ENCODE results near the gene AMD1. TPM values are rescaled to one million over a fixed set of nuclear protein-coding genes. Genes with fewer than 3 reads are reported as not detected.
A peak's percentile ranks its signal among the peaks of the same experiment; 100 is the strongest.

The AMD1 gene
- total RNA-seq, 5 donors from 2014 or later (not counting 1 experiment from before 2014, with no cell fraction given) = 54.8 to 117 (median 57.6) TPM

DNA sequence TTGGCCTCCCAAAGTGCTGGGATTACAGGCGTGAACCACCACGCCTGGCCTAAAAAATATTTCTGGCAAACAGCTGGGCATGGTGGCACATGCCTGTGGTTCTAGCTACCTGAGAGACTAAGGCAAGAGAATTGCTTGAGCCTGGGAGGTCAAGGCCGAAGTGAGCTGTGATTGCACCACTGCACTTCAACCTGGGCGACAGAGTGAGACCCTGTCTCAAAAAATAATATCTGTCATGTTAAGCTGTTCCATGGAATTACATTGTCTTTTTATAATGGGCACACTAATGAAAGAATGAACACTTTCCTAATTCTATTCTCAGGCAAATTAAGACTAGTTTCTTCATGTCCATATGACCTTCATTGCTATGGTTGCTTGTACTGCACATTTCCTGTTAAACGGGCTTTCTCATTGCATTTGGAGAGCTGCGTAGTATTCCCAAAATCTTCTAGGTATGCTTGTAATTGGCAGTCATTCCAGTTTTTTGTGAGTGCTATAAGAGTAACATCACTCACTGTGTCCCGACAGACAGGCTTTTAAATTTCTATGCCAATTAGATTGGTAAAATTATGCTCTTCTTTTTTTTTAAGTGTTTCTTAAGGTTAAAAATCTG lies 12.1 kb downstream of the AMD1 start:
- Mint-ChIP-seq H3K9me3 (no peaks in the 10 kb centered on the region), H3K4me1 (peaks cover 70% of the 10 kb centered on the region in 3 donors), H3K27ac (peak overlapping the region in 1 of 2 donors; percentile 6), H3K4me3 (peak overlapping the region in 1 of 3 donors; percentile 17), H3K36me3 (peaks cover 16% of the 10 kb centered on the region), H3K27me3 (no peaks in the 10 kb centered on the region)
- ATAC-seq (replicated peaks in 1 of 4) (no peak), DNase-seq (no peak)
- Histone ChIP-seq H3K27me3 (replicated peaks in 1 of 2; ENCODE audit: control insufficient read depth in 2 of 2, extremely low read depth in 1 of 2, insufficient read depth in 2 of 2, low read length in 1 of 2) (no peaks in the 10 kb centered on the region), H3K9me3 (no peaks in the 10 kb centered on the region), H3K27ac (ENCODE audit: low read length) (no peak overlapping the region), H3K4me3 (ENCODE audit: control insufficient read depth in 1 of 2, extremely low read depth in 1 of 2, low read length in 1 of 2) (no peak overlapping the region), H3K36me3 (ENCODE audit: control insufficient read depth in 2 of 2, extremely low read depth in 1 of 2, insufficient read depth in 1 of 2, low read length in 1 of 2) (peaks cover 0 to 24% of the 10 kb centered on the region in 2 donors), H3K4me1 (ENCODE audit: control insufficient read depth in 1 of 2, extremely low read depth in 1 of 2, insufficient read depth in 2 of 2, low read length in 2 of 2) (peaks cover 17 to 41% of the 10 kb centered on the region in 2 experiments)
- CTCF ChIA-PET = interaction anchor here in 1 of 2 donors (1.1 to 1.8 kb wide), 2 partner anchors 10 kb away, joined by 3 to 5 read pairs; no protein-coding TSS in a partner anchor
- POLR2A ChIA-PET = interaction anchor here (0.7 to 2.5 kb wide), 3 partner anchors 10 to 73 kb away, joined by 5 to 15 read pairs (median 8); partner anchors contain the start of gene AMD1 (in 1 of the 2)
- 100% methylated on average over 1 of the region's 7 CpGs for WGBS (ENCODE audit: insufficient coverage)

DNA sequence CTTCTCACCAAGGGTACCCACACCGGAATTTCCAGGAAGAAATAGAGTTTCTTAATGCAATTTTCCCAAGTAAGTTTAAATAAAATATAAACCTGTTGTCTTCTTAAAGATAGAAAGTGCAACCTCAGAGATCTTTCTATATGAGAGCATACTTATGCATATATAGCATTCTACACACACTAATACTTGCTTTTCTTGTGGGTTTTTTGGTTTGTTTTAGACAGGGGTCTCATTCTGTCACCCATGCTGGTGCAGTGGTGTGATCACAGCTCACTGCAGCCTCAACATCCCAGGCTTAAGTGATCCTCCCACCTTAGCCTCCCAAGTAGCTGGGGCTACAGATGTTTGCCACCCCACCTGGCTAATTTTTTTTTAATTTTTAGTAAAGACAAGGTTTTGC lies 15.7 kb downstream of the AMD1 start:
- Histone ChIP-seq H3K27me3 (replicated peaks in 1 of 2; ENCODE audit: control insufficient read depth in 2 of 2, extremely low read depth in 1 of 2, insufficient read depth in 2 of 2, low read length in 1 of 2) (no peaks in the 10 kb centered on the region), H3K36me3 (ENCODE audit: control insufficient read depth in 2 of 2, extremely low read depth in 1 of 2, insufficient read depth in 1 of 2, low read length in 1 of 2) (peaks cover 0 to 52% of the 10 kb centered on the region in 2 donors), H3K9me3 (no peaks in the 10 kb centered on the region), H3K4me3 (ENCODE audit: control insufficient read depth in 1 of 2, extremely low read depth in 1 of 2, low read length in 1 of 2) (no peak overlapping the region), H3K27ac (ENCODE audit: low read length) (no peak overlapping the region), H3K4me1 (ENCODE audit: control insufficient read depth in 1 of 2, extremely low read depth in 1 of 2, insufficient read depth in 2 of 2, low read length in 2 of 2) (peaks cover 0 to 14% of the 10 kb centered on the region in 2 experiments)
- CTCF ChIA-PET = interaction anchor here in 1 of 2 donors (0.6 to 1.6 kb wide), 5 partner anchors 9 to 485 kb away, joined by 3 to 5 read pairs (median 4); no protein-coding TSS in a partner anchor
- Mint-ChIP-seq H3K4me1 (peaks cover 33 to 34% (median 34%) of the 10 kb centered on the region in 3 donors), H3K27ac (no peak overlapping the region), H3K36me3 (peaks cover 42% of the 10 kb centered on the region), H3K27me3 (no peaks in the 10 kb centered on the region), H3K9me3 (no peaks in the 10 kb centered on the region), H3K4me3 (no peak overlapping the region)
- DNase-seq = no peak
- ATAC-seq (replicated peaks in 1 of 4) = no peak
- POLR2A ChIA-PET = interaction anchor here in 1 of 2 donors (0.6 to 2.3 kb wide), 4 partner anchors 16 to 200 kb away, joined by 3 to 8 read pairs (median 4); partner anchors contain the start of genes AMD1 and CDK19
- WGBS (ENCODE audit: insufficient coverage) = no CpG with 5 or more reads among the region's 1 CpG

DNA sequence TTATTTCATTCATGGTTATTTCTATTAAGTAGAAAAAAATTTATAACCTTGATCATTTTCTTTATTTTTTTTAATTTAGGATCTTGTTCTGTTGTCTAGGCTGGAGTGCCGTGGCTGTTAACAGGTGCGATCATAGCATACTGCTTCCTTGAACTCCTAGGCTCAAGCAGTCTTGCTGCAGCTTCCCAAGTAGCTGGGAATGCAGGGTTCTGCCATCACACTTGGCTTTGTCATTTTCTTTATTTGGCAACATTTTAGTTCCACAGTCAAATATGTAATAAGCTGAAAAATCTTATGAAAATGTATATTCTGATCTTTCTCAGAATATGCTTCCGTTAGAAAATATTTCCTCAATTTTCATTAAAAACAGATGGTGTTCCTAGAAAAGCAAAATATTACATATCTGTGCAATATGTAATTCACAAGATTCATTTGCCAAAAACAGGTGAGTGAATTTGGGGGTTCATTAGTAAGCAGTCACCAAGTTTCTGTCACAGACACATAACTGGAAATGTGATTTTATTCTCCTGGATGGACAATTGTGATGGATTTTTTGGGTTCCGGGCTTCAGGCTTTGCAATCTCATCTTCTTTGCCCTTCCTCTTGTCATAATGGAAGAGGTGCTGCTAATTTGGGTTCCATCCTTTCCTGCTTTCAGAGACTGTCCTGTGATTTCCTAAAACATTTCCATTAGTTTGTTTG lies 21.5 kb downstream of the AMD1 start:
- 100% methylated on average over 1 of the region's 4 CpGs for WGBS (ENCODE audit: insufficient coverage)
- Histone ChIP-seq H3K36me3 (ENCODE audit: control insufficient read depth in 2 of 2, extremely low read depth in 1 of 2, insufficient read depth in 1 of 2, low read length in 1 of 2) (peaks cover 0 to 52% of the 10 kb centered on the region in 2 donors), H3K4me3 (ENCODE audit: control insufficient read depth in 1 of 2, extremely low read depth in 1 of 2, low read length in 1 of 2) (no peak overlapping the region), H3K27ac (ENCODE audit: low read length) (no peak overlapping the region), H3K9me3 (no peaks in the 10 kb centered on the region), H3K4me1 (ENCODE audit: control insufficient read depth in 1 of 2, extremely low read depth in 1 of 2, insufficient read depth in 2 of 2, low read length in 2 of 2) (no peaks in the 10 kb centered on the region), H3K27me3 (replicated peaks in 1 of 2; ENCODE audit: control insufficient read depth in 2 of 2, extremely low read depth in 1 of 2, insufficient read depth in 2 of 2, low read length in 1 of 2) (no peaks in the 10 kb centered on the region)
- ChIA-PET POLR2A (no interaction called here), CTCF (no interaction called here)
- Mint-ChIP-seq H3K27ac (no peak overlapping the region), H3K27me3 (no peaks in the 10 kb centered on the region), H3K9me3 (no peaks in the 10 kb centered on the region), H3K4me1 (peaks cover 0 to 1% (median 0%) of the 10 kb centered on the region in 3 donors), H3K4me3 (no peak overlapping the region), H3K36me3 (peaks cover 63% of the 10 kb centered on the region)
- ATAC-seq (replicated peaks in 1 of 4) (no peak), DNase-seq (no peak)

DNA sequence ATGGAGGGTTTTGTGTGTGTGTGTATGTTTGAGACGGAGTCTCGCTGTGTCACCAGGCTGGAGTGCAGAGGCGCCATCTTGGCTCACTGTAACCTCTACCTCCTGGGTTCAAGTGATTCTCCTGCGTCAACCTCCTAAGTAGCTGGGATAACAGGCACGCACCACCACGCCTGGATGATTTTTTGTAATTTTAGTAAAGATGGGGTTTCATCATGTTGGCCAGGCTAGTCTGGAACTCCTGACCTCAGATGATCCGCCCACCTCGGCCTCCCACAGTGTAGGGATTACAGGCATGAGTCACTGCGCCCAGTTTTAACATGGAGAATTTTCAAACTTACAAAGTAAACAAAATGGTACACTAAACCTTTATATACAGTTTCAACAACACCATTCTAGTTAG lies 22.8 kb downstream of the AMD1 start:
- ChIA-PET POLR2A (interaction anchor here in 1 of 2 donors (0.6 to 1.8 kb wide), 2 partner anchors 23 to 24 kb away, joined by 12 read pairs; partner anchors contain the start of gene AMD1), CTCF (interaction anchor here in 1 of 2 donors (0.7 kb wide), 1 partner anchor 154 kb away, joined by 3 read pairs; no protein-coding TSS in a partner anchor)
- Mint-ChIP-seq H3K4me3 (no peak overlapping the region), H3K4me1 (peaks cover 0 to 1% (median 0%) of the 10 kb centered on the region in 3 donors), H3K36me3 (peaks cover 55% of the 10 kb centered on the region), H3K27me3 (no peaks in the 10 kb centered on the region), H3K9me3 (no peaks in the 10 kb centered on the region), H3K27ac (no peak overlapping the region)
- DNase-seq = no peak
- no peaks in the 10 kb centered on the region for H3K27me3 ChIP-seq (replicated peaks in 1 of 2; ENCODE audit: control insufficient read depth in 2 of 2, extremely low read depth in 1 of 2, insufficient read depth in 2 of 2, low read length in 1 of 2)
- H3K27ac ChIP-seq (ENCODE audit: low read length) = no peak overlapping the region
- ATAC-seq (replicated peaks in 1 of 4) = no peak
- no peak overlapping the region for H3K4me3 ChIP-seq (ENCODE audit: control insufficient read depth in 1 of 2, extremely low read depth in 1 of 2, low read length in 1 of 2)
- H3K4me1 ChIP-seq (ENCODE audit: control insufficient read depth in 1 of 2, extremely low read depth in 1 of 2, insufficient read depth in 2 of 2, low read length in 2 of 2) = no peaks in the 10 kb centered on the region
- H3K36me3 ChIP-seq (ENCODE audit: control insufficient read depth in 2 of 2, extremely low read depth in 1 of 2, insufficient read depth in 1 of 2, low read length in 1 of 2) = peaks cover 0 to 39% of the 10 kb centered on the region in 2 donors
- no CpG with 5 or more reads among the region's 9 CpGs for WGBS (ENCODE audit: insufficient coverage)
- H3K9me3 ChIP-seq = no peaks in the 10 kb centered on the region

DNA sequence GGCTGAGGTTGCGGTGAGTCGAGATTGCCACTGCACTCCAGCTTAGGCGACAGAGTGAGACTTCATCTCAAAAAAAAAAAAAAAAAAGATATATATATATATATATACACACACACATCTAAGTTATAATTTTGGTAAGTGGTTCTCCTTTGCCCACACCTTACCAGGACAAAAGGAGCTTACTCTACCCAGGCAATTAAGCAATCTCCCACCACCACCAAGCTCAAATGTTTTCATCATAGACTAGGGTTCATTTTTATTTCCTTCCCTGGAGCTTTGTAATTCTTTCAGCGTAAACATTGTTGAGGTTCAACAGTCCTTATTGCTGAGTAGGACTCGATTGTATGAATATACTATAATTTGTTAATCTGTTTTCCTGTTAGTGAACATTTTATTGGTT lies 23.5 kb downstream of the AMD1 start:
- H3K36me3 ChIP-seq (ENCODE audit: control insufficient read depth in 2 of 2, extremely low read depth in 1 of 2, insufficient read depth in 1 of 2, low read length in 1 of 2) = peaks cover 0 to 32% of the 10 kb centered on the region in 2 donors
- Mint-ChIP-seq H3K36me3 (peaks cover 51% of the 10 kb centered on the region), H3K4me3 (no peak overlapping the region), H3K27me3 (no peaks in the 10 kb centered on the region), H3K27ac (no peak overlapping the region), H3K9me3 (peaks cover 0 to under 1% (median 0%) of the 10 kb centered on the region in 3 donors), H3K4me1 (peaks cover 0 to 1% (median 0%) of the 10 kb centered on the region in 3 donors)
- WGBS (ENCODE audit: insufficient coverage) = 100% methylated on average over 2 of the region's 5 CpGs
- no peak overlapping the region for H3K27ac ChIP-seq (ENCODE audit: low read length)
- DNase-seq (no peak), ATAC-seq (replicated peaks in 1 of 4) (no peak)
- H3K4me3 ChIP-seq (ENCODE audit: control insufficient read depth in 1 of 2, extremely low read depth in 1 of 2, low read length in 1 of 2) = no peak overlapping the region
- ChIA-PET POLR2A (interaction anchor here in 1 of 2 donors (0.6 to 1.8 kb wide), 4 partner anchors 10 to 25 kb away, joined by 3 to 12 read pairs (median 8); partner anchors contain the start of gene AMD1), CTCF (interaction anchor here (0.5 to 0.7 kb wide), 5 partner anchors 17 to 330 kb away, joined by 3 to 11 read pairs (median 3); no protein-coding TSS in a partner anchor)
- no peaks in the 10 kb centered on the region for H3K9me3 ChIP-seq
- no peaks in the 10 kb centered on the region for H3K27me3 ChIP-seq (replicated peaks in 1 of 2; ENCODE audit: control insufficient read depth in 2 of 2, extremely low read depth in 1 of 2, insufficient read depth in 2 of 2, low read length in 1 of 2)
- no peaks in the 10 kb centered on the region for H3K4me1 ChIP-seq (ENCODE audit: control insufficient read depth in 1 of 2, extremely low read depth in 1 of 2, insufficient read depth in 2 of 2, low read length in 2 of 2)

DNA sequence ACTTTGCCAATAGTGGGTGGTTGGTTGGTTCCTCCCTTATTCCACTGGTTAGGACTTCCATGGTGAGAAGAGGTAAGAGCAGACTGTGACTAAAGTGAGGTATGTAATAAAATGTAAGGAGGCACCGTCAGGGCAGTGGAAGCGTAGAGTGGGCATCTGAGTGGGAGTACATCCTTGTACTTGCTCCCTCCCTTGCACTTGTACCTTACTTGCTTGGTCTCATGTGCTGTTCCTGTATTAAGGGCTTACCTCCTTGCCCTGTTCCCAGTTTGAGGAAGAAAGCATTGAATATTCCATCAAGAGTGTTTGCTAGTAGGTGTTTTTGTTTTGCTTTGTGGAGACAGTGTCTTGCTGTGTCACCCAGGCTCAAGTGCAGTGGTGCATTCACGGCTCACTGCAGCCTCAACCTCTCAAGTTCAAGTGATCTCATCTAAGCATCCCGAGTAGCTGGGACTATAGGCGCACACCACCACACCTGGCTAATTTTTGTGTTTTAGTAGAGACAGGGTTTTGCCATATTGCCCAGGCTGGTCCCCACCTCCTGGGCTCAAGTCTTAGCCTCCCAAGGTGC lies 25.5 kb downstream of the AMD1 start:
- ATAC-seq (replicated peaks in 1 of 4) (no peak), DNase-seq (no peak)
- peak overlapping the region in 1 of 2 donors; percentile 8 for H3K27ac Mint-ChIP-seq
- Histone ChIP-seq H3K4me3 (ENCODE audit: control insufficient read depth in 1 of 2, extremely low read depth in 1 of 2, low read length in 1 of 2) (no peak overlapping the region), H3K9me3 (no peaks in the 10 kb centered on the region), H3K27me3 (replicated peaks in 1 of 2; ENCODE audit: control insufficient read depth in 2 of 2, extremely low read depth in 1 of 2, insufficient read depth in 2 of 2, low read length in 1 of 2) (no peaks in the 10 kb centered on the region), H3K4me1 (ENCODE audit: control insufficient read depth in 1 of 2, extremely low read depth in 1 of 2, insufficient read depth in 2 of 2, low read length in 2 of 2) (no peaks in the 10 kb centered on the region), H3K27ac (ENCODE audit: low read length) (no peak overlapping the region), H3K36me3 (ENCODE audit: control insufficient read depth in 2 of 2, extremely low read depth in 1 of 2, insufficient read depth in 1 of 2, low read length in 1 of 2) (peaks cover 0 to 19% of the 10 kb centered on the region in 2 donors)
- H3K9me3 Mint-ChIP-seq = peaks cover 0 to 12% (median 9%) of the 10 kb centered on the region in 3 donors
- ChIA-PET POLR2A (no interaction called here), CTCF (no interaction called here)
- H3K36me3 Mint-ChIP-seq = peaks cover 42% of the 10 kb centered on the region
- H3K4me3 Mint-ChIP-seq = no peak overlapping the region
- no CpG with 5 or more reads among the region's 5 CpGs for WGBS (ENCODE audit: insufficient coverage)
- H3K27me3 Mint-ChIP-seq = no peaks in the 10 kb centered on the region
- H3K4me1 Mint-ChIP-seq = peaks cover 0 to 1% (median 0%) of the 10 kb centered on the region in 3 donors

Data from T-cell (primary cell).